Small intestine (tissue), 7 donors: Measurements from ENCODE around the gene ITGB8. TPM values are rescaled to one million over a fixed set of nuclear protein-coding genes. Genes with fewer than 3 reads are reported as not detected.

ENCODE experiments used
- DNase-seq, 2 donors: peaks; one replicate each; pipeline versions ENCODE4 v3.0.0 to v3.0.0-alpha.2; 2013
- FAIRE-seq: peaks from 2 replicates; lab custom pipeline; 2012; peaks lifted over from hg19 to GRCh38; lab: Jason Lieb, UNC
- H3K27ac ChIP-seq, 3 donors: one replicate each; pipeline ENCODE4 v1.5.1; 2013; ENCODE audit warnings: low read length in 2 of 3, mild to moderate bottlenecking in 2 of 3, control low read depth in 1 of 3, inconsistent platforms in 1 of 3, low read depth in 1 of 3, moderate library complexity in 1 of 3
- H3K27me3 ChIP-seq, 3 donors: one replicate each; pipeline ENCODE4 v1.6.1; 2013; ENCODE audit warnings: low read length in 3 of 3, inconsistent platforms in 1 of 3; ENCODE audit not compliant: control insufficient read depth in 3 of 3, insufficient read depth in 3 of 3
- H3K36me3 ChIP-seq, 3 donors: one replicate each; pipeline ENCODE4 v1.6.1; 2013; ENCODE audit warnings: low read length in 3 of 3, inconsistent platforms in 1 of 3, low read depth in 1 of 3, mild to moderate bottlenecking in 1 of 3, moderate library complexity in 1 of 3; ENCODE audit not compliant: control insufficient read depth in 3 of 3, insufficient read depth in 2 of 3
- H3K4me1 ChIP-seq, 3 donors: one replicate each; pipeline ENCODE4 v1.6.1; 2013; ENCODE audit warnings: low read length in 2 of 3, inconsistent platforms in 1 of 3, low read depth in 1 of 3, mild to moderate bottlenecking in 1 of 3, moderate library complexity in 1 of 3; ENCODE audit not compliant: control insufficient read depth in 3 of 3, insufficient read depth in 2 of 3
- H3K4me3 ChIP-seq, 3 donors: one replicate each; pipeline ENCODE4 v1.5.1; 2013; ENCODE audit warnings: low read length in 3 of 3, control low read depth in 1 of 3, inconsistent platforms in 1 of 3, low read depth in 1 of 3, mild to moderate bottlenecking in 1 of 3, moderate library complexity in 1 of 3
- H3K9me3 ChIP-seq, 2 donors: one replicate each; pipeline ENCODE4 v1.6.1; 2013; ENCODE audit warnings: low read depth in 1 of 2, low read length in 1 of 2; ENCODE audit not compliant: control insufficient read depth in 2 of 2, insufficient read depth in 1 of 2
- WGBS, 3 donors: extraction: QIAGEN DNeasy Blood & Tissue Kit; methylation state at CpG; one replicate each; pipeline ENCODE4 v1.1.7; 2013; 5-methylcytosine and 5-hydroxymethylcytosine counted together
- polyA plus RNA-seq, 4 donors: library from polyadenylated mRNA; stranded (reverse) in 3 of 4; unstranded in 1 of 4; fragments of 200-250 nt in 3 of 4; fragments of 120-200 nt in 1 of 4; gene quantifications; one replicate each; pipeline versions ENCODE4 v1.2.1 to v1.2.3, GENCODE V29; 2013
- donor health status: healthy with polysubstance abuse.
- donor health status: control.
- donor health status: control.
- donor health status: Bipolar disorder and iron deficiency.
- donor health status: healthy.

ITGB8 gene
- polyA plus RNA-seq, 4 donors = 0.45 to 37.7 (median 1.9) TPM

DNA sequence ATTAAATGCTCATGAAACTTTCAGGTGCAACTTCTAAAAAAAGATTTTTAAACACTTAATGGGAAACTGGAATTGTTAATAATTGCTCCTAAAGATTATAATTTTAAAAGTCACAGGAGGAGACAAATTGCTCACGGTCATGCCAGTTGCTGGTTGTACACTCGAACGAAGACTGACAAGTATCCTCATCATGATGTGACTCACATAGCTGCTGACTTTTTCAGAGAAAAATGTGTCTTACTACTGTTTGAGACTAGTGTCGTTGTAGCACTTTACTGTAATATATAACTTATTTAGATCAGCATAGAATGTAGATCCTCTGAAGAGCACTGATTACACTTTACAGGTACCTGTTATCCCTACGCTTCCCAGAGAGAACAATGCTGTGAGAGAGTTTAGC lies 79.3 kb downstream of the ITGB8 start:
- 91 to 94% (median 93%) methylated on average over 5 of the region's 5 CpGs for WGBS, 3 donors
- Histone ChIP-seq H3K36me3 (peaks cover 0 to 6% (median 0%) of the 10 kb centered on the region in 3 donors), H3K9me3 (no peaks in the 10 kb centered on the region), H3K27ac (no peak overlapping the region), H3K27me3 (no peaks in the 10 kb centered on the region), H3K4me3 (no peak overlapping the region), H3K4me1 (peaks cover 4 to 19% (median 6%) of the 10 kb centered on the region in 3 donors)
- DNase-seq = no peak
- no peak for FAIRE-seq

DNA sequence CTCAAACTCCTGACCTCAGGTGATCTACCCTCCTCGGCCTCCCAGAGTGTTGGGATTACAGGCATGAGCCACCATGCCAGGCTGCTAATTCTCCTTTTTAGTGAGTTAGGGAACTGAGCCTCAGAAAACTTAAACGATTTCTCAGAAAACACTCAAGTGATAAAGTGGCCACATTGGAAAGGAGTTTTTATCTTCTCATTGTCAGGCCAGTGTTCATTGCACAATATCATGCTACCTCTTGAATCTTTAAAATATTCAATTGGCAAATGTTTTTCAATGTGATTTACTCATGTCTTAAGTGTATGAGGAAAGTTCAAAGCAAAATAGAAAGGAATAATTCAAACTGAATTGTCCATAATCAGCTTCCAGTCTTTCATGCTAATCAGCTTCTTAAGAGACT lies 80.7 kb downstream of the ITGB8 start:
- DNase-seq = no peak
- 84 to 94% (median 93%) methylated on average over 2 of the region's 2 CpGs for WGBS, 3 donors
- Histone ChIP-seq H3K27me3 (no peaks in the 10 kb centered on the region), H3K4me3 (no peak overlapping the region), H3K9me3 (no peaks in the 10 kb centered on the region), H3K4me1 (peaks cover 4 to 19% (median 6%) of the 10 kb centered on the region in 3 donors), H3K27ac (no peak overlapping the region), H3K36me3 (peaks cover 0 to 2% (median 0%) of the 10 kb centered on the region in 3 donors)
- FAIRE-seq = no peak

DNA sequence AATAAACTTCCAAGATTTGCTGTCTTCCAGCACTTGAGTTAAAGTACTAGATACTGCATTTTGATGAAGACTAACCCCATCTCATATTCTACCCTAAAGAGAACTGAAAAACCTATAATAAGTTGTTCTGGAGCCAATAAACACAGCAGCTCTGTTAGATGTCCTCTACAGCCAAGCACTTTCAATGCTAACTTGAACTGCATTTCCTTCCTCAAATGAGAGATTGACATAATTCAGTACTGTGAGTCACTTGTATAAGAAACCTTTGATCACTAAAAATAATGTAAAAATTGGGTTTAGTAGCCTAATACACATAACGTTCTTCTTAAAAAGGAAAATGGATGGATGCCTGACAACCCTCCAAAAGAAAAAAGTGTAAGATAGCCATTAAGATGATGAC lies 81.3 kb downstream of the ITGB8 start:
- WGBS, 3 donors = 70 to 86% (median 76%) methylated on average over 1 of the region's 1 CpG
- FAIRE-seq (no peak), DNase-seq (no peak)
- peaks cover 0 to 2% (median 0%) of the 10 kb centered on the region in 3 donors for H3K36me3 ChIP-seq
- no peaks in the 10 kb centered on the region for H3K9me3 ChIP-seq
- H3K27me3 ChIP-seq = no peaks in the 10 kb centered on the region
- peaks cover 3 to 23% (median 4%) of the 10 kb centered on the region in 3 donors for H3K4me1 ChIP-seq
- no peak overlapping the region for H3K27ac ChIP-seq
- H3K4me3 ChIP-seq = no peak overlapping the region

DNA sequence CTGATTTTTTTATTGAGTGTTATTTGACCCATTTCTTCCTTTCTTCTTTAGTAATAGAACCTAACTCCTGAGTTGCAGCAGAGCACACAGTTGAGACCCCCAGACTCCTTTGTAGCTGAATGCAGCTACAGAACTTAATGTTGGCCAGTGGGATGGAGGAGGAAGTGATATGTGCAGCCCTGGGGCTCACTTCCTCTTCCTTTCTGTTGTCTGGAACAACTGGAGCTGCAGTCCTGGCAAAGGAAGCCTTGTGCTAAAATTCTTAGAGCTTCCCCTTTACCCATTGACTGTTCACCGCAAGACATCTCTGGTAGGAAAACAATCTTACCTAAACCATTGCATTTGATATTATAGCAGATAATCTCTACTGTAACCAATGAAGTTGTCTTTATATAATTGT lies 86.6 kb downstream of the ITGB8 start:
- peak overlapping the region in 2 of 3 donors; percentile 17 to 41 for H3K27ac ChIP-seq
- peaks cover 0 to 17% (median 3%) of the 10 kb centered on the region in 3 donors for H3K4me1 ChIP-seq
- H3K9me3 ChIP-seq = no peaks in the 10 kb centered on the region
- 48 to 69% (median 63%) methylated on average over 1 of the region's 1 CpG for WGBS, 3 donors
- H3K36me3 ChIP-seq = no peaks in the 10 kb centered on the region
- H3K4me3 ChIP-seq = no peak overlapping the region
- peak in 1 of 2 donors; percentile 19 for DNase-seq
- no peak for FAIRE-seq
- H3K27me3 ChIP-seq = no peaks in the 10 kb centered on the region

DNA sequence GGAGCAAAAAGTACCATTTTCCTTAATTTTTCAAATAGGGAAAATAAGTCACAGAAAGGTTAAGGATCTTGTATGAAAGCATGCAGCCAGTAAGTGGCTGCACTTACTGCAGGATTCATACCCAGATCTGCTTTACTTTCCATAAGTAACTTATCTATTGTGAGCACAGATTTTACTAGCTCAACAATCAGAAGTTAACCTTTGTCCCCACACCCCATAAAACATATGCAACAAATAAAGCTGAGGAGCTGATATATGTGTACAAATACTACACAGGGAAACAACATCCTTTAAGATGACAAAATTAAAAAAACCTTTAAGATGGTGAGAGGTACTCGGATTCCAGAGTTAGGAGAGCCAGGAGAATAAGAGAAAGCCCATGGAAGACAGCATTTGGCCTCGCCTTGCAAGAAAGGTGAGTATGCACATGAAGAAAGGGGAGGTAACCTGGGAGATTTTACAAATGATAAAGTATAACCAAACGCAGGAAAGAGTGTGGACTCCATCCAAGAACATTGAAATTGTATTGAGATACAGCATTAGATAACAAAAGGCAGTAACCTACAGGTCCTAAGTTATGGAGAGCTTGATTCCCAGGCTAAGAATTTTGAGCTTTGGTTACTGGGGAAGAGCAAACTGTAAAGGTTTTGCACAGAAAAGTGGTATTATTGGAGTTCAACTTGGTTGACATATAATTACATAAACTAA lies 87.1 kb downstream of the ITGB8 start:
- H3K27ac ChIP-seq = no peak overlapping the region
- H3K4me3 ChIP-seq = no peak overlapping the region
- DNase-seq (peak; percentile 85), FAIRE-seq (no peak)
- 14 to 52% (median 41%) methylated on average over 3 of the region's 3 CpGs for WGBS, 3 donors
- no peaks in the 10 kb centered on the region for H3K36me3 ChIP-seq
- H3K9me3 ChIP-seq = no peaks in the 10 kb centered on the region
- no peaks in the 10 kb centered on the region for H3K27me3 ChIP-seq
- H3K4me1 ChIP-seq = peaks cover 0 to 17% (median 3%) of the 10 kb centered on the region in 3 donors

DNA sequence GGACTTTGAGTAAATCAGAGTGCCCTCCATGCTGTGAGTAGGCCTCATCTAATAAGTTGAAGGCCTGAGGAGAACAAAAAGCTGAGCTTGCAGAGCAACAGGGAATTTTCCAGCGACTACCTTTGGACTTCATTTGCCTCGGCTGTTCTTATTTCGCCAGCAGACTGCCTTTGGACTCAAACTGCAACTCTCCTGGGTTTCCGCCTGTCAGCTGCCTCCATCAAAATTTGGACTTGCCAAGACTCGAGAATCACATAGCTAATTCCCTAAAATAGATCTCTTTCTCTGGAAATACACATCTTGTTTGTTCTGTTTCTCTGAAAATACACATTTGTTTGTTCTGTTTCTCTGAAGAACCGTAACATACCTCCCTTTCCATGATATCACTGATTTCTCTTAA lies 93.8 kb downstream of the ITGB8 start:
- H3K4me1 ChIP-seq = no peaks in the 10 kb centered on the region
- H3K4me3 ChIP-seq = no peak overlapping the region
- WGBS, 3 donors = 85 to 95% (median 91%) methylated on average over 6 of the region's 6 CpGs
- H3K27ac ChIP-seq = no peak overlapping the region
- H3K36me3 ChIP-seq = no peaks in the 10 kb centered on the region
- no peak for DNase-seq
- FAIRE-seq = no peak
- H3K9me3 ChIP-seq = no peaks in the 10 kb centered on the region
- H3K27me3 ChIP-seq = no peaks in the 10 kb centered on the region

DNA sequence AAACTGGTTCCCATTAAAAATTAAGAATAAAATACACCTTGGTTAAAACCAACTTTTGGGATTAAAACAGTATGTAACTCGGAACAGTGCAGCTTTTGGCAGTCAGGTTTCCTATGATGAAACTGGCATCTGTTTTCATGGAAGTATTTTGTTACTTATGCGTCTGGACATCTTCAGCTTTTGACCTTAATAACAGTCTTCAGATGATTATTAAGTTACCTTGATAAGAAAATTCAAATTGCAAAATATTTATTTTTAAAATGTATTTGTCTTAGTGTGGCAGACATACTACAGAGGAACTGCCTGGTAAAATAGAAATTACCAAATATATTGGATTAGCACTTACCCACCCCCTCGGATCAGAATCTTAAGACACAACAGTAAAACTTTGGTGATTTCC lies 100.0 kb downstream of the ITGB8 start:
- WGBS, 3 donors = 87 to 92% (median 88%) methylated on average over 3 of the region's 3 CpGs
- FAIRE-seq = no peak
- H3K4me3 ChIP-seq = no peak overlapping the region
- H3K36me3 ChIP-seq = no peaks in the 10 kb centered on the region
- H3K27me3 ChIP-seq = no peaks in the 10 kb centered on the region
- DNase-seq = no peak
- H3K4me1 ChIP-seq = no peaks in the 10 kb centered on the region
- H3K9me3 ChIP-seq = no peaks in the 10 kb centered on the region
- no peak overlapping the region for H3K27ac ChIP-seq

DNA sequence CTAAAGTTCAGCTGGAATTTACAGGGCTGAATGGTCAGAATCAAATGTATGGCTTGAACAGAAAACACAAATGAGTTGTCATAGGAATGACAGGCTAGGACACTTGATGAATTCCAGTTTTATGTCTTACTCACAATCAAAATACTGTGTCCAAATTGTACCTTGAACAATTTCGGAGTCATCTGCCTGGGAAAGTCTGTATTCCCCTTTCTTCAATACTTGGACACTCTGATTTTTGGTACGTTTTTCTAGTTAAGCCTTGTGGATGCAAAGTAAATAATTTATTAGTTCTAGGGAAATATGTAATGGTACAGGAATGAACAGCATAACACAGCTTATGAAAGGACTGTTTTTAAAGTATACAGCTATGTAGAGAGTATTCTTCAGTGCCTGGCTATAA lies 100.4 kb downstream of the ITGB8 start:
- H3K9me3 ChIP-seq = no peaks in the 10 kb centered on the region
- no peak for DNase-seq
- no peaks in the 10 kb centered on the region for H3K4me1 ChIP-seq
- H3K27me3 ChIP-seq = no peaks in the 10 kb centered on the region
- no peak overlapping the region for H3K27ac ChIP-seq
- no peak for FAIRE-seq
- H3K4me3 ChIP-seq = no peak overlapping the region
- no peaks in the 10 kb centered on the region for H3K36me3 ChIP-seq
- 64 to 86% (median 75%) methylated on average over 2 of the region's 2 CpGs for WGBS, 3 donors

DNA sequence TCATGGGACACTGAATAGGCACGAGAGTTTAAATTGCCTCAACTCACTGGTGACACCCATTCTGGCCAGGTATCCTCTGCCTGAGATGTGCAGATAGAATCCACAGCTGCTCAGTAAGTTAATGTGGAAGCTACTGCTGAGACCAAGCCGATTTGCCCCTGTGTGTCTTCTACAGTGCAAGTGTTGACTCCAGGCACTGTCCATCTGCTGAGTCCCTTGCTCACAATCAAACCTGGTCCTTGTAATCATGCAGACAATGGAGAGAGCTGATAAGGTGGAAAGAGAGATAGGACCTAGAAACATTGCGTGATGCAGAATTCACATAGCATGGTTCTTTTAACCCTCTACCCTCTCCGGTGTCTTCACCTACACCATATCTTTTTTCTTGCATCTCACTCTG lies 101.4 kb downstream of the ITGB8 start:
- no peak for DNase-seq
- Histone ChIP-seq H3K27ac (no peak overlapping the region), H3K9me3 (no peaks in the 10 kb centered on the region), H3K36me3 (no peaks in the 10 kb centered on the region), H3K4me1 (no peaks in the 10 kb centered on the region), H3K4me3 (no peak overlapping the region), H3K27me3 (no peaks in the 10 kb centered on the region)
- no peak for FAIRE-seq
- 74 to 84% (median 82%) methylated on average over 4 of the region's 4 CpGs for WGBS, 3 donors
